HG02885 (cell line): Measurements from ENCODE around the gene TPGS2.
"Not testable (repeated sequence)": the region's sequence is repeated elsewhere in the genome, so short reads cannot be mapped to it uniquely, and the experiment has no call there.

Experiments used
- ATAC-seq: cut with Tn5 transposase; IDR thresholded peaks from one replicate; pipeline ENCODE4 v1.9.1; 2021; ENCODE audit warnings: mild to moderate bottlenecking; ENCODE audit not compliant: unreplicated experiment, poor library complexity

TPGS2 gene, protein sequence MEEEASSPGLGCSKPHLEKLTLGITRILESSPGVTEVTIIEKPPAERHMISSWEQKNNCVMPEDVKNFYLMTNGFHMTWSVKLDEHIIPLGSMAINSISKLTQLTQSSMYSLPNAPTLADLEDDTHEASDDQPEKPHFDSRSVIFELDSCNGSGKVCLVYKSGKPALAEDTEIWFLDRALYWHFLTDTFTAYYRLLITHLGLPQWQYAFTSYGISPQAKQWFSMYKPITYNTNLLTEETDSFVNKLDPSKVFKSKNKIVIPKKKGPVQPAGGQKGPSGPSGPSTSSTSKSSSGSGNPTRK

DNA sequence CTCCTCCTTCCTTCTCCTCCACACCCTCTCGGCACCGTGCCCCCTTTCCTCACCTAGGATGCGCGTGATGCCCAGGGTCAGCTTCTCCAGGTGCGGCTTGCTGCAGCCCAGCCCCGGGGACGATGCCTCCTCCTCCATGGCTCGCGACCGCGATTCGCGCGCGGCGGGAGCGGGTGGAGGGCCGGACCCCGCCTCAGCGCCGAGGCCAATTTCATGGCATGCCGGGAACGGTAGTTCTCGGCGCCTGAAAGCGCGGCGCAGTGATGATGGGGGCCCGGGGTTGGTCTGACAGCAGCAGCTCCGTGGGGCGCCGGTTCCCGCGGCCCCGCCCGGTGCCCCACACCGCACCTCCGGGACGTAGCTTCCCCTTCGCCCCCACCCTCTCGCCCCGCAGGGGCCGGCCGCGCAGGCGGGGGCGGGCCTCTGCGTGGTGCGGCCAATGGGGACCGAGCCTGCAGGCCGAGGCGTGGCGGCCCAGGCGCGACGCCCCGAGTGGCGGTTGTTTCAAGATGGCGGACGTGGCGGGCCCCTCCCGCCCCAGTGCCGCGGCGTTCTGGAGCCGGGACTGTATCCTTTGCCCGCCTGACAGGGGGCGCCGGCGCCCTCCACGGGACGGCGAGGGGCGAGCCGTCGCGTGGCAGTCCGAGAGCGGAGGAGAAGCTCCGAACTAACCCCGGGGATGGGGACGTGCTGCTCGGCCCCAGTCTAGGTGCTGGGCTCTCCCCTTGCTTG is at the start of gene TPGS2, which contains the start of gene KIAA1328:
TSS of gene TPGS2 (minus strand) at position 373 of the 732 bp plus-strand sequence. CDS start at position 138, 235 bp downstream.
TSS of gene KIAA1328 (plus strand) at position 498 of the 732 bp plus-strand sequence. CDS start at position 510, 12 bp downstream.
- peak; percentile 92 for ATAC-seq

DNA sequence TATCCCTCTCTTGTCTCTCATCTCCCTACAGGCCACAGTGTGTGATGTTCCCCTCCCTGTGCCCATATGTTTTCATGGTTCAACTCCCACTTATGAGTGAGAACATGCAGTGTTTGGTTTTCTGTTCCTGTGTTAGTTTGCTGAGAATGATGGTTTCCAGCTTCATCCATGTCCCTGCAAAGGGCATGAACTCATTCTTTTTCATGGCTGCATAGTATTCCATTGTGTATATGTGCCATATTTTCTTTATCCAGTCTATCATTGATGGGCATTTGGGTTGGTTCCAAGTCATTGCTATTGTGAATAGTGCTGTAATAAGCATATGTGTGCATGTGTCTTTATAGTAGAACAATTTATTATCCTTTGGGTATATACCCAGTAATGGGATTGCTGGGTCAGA is 45.0 kb upstream of the TPGS2 start:
- not testable (repeated sequence) for ATAC-seq

DNA sequence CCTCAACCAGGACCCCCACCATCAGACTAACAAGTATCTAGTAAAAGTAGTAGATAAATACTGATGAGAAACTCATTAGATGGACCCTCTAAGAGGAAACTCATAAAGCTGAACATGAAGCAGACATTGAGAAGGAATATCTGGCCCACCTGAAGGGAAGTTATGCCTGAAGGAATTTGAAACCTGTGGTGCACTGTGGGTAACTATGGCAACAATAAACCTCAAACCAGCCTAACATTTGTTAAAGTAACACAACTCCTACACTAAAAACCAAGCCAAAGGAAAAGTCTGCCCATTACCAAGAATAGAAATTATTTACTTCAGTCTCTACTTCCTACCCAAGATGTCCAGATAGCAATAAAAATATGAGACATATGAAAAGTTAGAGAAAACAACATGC is 43.5 kb upstream of the TPGS2 start:
- ATAC-seq: no peak

DNA sequence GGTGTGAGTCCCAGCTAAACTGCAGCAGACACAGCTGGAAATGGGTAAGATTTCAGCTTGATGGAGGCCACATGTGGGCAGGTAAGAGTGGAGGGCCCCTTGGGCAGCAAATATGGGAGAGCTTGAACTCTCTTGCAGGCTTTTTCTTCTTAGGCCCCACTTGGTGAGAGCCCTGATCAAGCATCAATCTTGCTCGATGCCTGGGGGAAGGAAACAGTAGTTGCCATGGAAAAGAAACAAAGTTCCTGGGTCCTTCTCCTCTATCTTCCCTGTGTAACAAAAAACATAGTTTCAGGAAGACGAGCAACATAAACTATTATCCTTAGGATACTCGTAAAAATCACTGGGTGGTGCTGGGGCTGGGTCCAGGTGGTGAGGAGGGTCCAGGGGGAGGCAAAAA is 43.0 kb upstream of the TPGS2 start:
- no peak for ATAC-seq

DNA sequence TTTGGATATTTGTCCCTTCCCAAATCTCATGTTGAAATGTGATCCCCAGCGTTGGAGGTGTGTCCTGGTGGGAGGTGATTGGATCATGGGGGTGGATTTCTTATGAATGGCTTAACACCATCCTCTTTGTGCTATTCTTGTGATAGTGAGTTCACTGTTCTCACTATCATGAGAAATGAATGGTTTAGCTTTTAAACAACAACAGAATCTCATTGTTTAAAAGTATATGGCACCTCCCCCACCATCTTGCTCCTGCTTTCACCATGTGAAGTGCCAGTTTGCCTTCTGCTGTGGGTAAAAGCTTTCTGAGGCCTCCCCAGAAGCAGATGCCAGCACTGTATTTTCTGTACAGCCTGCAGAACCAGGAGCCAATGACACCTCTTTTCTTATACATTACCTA is 38.3 kb upstream of the TPGS2 start:
- ATAC-seq: no peak

DNA sequence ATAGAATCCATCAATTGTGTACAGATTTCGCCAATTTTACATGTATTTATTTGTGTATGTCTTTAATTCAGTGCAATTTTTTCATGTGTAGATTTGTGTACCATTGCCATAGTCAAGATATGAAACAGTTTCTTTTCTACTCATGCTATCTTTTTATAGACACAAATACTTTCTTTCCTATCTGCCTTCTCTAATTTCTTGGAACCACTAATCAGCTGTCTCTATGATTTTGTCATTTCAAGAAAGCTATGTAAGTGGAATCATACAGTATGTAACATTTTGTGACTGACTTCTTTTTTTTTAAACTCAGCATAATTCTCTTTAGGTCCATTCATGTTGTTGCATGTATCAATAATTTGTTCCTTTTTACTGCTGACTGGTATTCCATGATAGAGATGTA is 33.4 kb upstream of the TPGS2 start:
- no peak for ATAC-seq

DNA sequence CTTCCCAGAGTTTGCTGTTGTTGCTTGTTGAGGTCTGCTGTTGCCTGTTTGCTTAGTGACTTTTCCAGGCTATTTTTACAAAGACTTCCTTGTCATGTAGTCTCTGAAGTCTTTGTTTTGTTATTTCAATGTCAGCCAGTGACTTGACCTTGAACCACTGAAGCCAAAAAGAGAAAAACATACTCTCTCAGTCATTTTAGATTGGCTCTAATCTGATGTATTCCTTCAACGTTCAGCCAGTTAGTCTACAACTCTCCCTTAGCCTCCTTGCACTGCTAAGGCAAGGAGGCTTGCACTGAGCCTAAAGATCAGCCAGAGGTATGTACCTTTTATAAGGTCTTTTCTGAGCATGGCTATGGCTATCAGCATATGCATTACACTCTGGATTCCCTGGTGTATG is 28.0 kb upstream of the TPGS2 start:
- no peak for ATAC-seq

DNA sequence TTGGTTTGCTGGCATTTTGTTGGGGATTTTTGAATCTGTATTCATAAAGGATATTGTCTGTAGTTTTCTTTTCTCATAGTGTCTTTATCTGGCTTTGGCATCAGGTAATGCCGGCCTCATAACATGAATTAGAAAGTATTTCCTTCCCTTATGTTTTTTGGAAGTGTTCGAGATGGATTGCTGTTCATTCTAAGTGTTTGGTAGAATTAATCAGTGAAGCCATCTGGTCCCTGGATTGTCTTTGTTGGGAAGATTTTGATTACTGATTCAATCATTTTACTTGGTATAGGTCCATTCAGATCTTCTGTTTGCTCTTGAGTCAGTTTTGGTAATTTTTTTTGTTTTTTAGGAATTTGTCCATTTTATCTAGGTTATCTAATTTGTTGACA is 22.4 kb upstream of the TPGS2 start:
- no peak for ATAC-seq

DNA sequence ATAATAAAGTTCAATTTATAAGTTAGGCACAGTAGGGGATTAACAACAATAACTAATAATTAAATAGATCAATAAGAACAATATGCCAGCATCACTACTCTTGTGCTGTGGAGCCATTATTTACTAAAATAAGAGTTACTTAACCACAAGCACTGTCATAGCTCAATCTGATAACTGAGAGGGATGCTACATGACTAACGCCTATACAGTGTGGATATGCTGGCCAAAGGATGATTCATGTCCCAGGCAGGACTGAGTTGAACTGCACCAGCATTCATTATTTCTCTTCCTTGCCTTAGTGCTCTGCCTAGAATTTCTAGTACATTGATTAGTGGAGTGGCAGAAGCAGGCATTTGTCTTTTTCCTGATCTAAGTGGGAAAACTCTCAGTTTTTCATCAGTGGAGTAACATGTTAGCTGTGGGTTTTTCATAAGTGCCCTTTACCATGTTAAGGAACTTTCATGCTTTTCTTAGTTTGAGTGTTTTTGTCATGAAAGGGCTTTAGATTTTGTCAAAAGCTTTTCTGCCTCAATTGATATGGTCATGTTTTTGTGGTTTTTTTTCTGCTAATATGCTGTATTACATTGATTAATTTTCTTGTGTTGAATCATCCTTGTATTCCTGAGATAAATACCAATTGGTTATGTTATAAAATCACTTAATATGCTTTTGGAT is 21.9 kb upstream of the TPGS2 start:
- no peak for ATAC-seq

DNA sequence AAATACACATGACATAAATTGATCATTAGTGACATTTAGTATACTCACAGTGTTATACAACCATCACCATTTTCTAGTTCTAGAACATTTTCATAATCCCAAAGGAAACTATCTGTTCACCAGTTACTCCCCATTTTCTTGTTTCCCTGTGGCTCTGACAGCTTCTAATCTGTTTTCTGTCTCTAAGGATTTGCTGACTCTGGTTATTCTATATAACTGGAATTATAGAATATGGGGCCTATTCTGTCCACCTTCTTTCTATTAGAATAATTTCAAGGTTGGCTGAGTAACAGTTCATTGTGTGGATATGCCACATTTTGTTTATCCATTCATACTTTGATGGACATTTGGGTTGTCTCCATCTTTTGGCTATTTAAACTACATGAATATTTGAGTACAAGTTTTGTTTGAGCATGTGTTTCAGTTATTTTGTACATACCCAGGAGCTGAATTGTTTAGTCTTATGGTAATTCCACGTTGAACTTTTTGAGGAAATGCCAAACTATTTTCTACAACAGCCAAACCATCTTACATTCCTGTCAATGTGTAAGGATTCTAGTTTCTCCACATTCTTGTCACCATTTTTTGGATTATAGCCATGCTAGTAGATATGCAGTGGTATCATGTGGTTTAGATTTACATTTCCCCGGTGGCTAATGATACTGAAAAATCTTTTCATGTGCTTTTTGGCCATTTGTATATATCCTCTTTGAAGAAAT is 20.6 kb upstream of the TPGS2 start:
- ATAC-seq: no peak

DNA sequence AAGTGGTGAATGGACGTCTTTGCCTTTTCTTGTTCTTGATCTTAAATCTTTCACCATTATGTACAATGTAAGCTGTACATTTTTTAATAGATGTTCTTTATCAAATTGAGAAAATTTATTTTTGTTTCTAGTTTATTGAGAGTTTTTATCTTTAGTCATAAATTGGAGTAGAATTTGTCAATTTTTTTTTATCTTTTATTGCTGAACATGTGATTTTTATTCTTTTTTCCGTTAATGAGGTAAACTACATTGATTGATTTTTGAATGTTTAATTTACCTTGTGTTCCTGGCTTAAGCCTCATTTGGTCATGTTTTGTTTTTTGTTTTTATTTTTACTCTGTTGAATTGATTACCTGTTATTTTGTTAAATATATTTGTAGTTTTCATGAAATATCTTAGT is 19.8 kb upstream of the TPGS2 start:
- no peak for ATAC-seq

DNA sequence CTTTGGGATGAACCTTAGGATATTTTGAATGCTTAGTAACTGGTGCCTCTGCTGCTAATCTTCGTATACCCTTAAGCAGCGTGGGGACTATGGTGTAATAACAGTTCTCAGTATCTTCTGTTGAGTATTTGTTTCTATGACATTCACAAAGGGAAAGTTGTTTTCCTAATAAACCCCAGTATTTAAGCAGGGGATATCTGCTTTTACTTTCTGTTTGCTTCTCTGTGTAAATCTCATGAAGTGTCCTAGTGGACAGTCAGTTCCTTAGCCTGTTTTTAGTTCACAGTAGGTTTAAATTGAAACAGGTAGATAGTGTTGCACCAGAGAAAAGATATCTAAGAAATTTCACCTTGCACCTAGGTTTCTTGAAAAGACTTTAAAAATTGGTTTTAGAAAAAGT is 15.0 kb upstream of the TPGS2 start:
- no peak for ATAC-seq

DNA sequence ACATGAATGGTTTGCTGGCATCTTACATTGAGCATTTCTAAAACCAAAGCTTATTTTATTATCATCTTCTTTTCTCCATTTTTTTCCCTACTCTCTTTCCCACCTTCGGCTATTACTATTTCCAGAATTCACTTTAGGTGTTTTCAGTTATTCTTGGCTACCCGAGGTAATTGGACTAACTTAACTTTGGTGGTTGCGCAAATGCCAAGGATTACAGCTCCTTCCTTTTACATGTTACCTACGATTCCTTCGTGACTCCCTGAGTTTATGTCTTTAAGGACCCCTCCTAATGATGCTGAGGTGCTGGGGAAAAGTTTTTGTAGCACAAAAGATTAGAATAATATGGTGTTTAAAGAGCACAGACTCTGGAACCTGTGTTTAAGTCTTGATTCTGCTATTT is 14.4 kb upstream of the TPGS2 start:
- ATAC-seq: no peak

DNA sequence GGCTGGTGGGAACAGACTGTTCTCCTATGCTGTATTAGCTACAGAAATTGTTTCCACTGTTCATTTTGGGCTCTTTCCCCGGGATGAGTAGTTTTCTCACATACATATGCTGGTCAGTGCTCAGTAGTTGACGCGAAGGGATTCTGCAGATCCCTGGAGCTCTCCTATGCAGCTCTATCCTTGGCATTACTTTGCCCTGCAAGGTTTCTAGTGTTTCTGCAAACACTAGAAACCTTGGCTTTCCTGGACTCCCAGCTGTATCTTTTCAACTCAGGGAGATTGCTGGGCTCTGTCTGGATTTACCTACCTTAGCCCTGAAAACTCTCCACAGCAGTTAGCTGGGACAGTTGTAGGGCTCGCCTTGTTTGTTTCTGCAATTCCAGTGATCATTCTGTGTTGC is 11.0 kb upstream of the TPGS2 start:
- no peak for ATAC-seq

DNA sequence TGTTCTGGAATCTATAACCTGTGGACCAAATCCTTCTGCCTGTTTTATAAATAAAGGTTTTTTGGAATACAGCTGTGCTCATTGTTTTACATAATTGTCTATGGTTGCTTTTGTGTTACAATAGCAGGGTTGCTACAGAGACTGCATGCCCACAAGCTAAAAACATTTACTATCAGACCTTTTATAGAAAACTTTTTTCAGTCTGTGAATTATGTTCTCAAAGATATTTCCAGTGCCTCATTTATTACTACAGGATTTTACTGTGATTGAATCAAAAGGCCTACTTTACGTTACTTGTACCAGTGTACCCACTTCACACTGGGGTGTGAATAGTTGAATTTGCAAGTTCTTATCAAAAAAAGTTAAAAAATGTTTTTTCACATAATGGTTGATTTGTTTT is 7.1 kb upstream of the TPGS2 start:
- ATAC-seq: no peak

DNA sequence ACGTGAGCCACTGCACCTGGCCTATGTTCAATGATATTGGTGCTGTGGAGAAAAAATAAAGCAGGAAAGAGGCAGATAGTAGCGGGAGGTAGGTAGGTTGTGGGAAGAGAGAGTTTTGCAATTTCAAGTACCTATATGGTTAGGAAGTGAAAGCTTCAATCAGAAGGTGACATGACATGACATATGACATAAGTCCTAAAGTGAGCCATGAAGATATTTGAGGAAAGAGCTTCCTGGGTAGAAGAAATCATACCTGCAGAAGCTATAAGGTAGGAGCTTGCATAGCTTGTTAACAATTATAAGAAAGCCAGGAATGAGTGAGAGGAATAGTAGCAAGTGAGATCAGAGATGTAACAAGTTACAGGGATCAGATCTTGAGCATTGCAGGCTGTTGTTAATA is 4.3 kb upstream of the TPGS2 start:
- no peak for ATAC-seq

DNA sequence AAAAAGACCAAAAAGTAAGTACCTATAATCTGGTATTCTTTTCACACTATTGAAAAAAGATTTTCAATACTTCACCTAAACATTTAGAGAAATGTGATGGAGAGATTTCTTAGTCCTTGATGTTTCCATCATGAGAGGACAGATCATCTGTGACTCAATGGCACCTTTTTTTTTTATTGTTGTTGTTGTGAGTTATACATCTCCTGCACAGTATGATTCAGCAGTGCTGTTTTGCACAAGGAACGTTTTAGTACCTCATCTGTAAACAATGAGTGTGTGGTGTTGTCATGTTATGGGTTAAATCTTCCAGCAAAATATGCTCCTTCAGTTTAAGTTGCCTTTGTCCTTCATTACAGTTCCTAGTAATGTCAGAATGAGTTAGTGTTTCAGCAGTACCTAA is 2.3 kb upstream of the TPGS2 start:
- no peak for ATAC-seq

DNA sequence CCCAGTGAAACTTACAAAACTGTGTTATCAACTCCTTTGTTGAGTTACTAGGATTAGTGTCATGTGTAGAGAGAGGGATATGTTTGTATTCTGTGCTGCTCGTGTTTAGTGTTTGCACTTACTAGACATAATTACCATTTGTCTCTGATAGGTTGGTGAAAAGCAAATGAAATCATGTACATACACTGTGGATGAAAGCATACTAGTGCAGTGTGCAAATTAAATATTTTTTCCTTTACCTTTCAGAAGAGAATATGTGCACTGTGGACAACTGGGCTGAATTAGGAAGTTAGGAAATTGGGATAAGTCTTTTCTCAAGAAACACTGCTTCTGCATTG is 1.3 kb upstream of the TPGS2 start:
- no peak for ATAC-seq

DNA sequence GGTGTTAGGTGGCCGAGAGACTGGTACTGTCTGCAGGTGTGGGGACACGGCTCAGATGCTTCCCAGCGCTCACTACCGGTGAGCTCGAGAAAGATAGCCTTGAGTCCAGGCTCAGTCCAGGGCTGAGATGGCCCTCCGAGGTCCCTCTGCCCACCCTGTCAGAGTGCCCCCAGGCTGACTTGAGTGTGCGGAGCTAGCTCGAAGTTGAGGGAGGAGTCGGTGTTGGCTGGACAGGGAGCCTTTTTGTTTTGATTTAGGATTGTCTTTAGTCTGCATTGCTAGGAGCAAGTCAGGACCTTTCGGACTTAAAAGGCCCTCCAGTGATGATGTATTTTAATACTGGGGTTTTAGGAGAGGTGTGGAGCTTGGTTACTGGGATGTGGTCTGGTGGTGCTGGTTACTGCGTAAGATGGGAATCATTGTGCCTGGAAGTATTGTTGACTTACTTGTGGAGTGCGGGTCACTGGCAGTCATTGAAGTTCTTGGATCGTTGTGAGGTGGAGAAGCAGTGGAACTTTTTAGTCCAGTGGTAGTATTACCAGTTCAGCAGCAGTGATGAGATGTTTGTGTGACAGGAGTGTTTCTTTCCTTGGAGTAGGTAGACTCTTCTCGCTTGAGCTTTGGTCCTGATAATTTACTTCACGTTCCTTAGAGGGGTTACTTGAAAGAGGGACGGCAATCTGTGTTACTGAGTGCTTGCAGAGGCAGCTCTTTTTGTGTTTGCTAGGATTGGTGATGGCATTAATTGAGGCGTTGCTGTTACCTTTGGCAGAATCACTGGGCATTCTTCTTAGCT is 758 bp upstream of the TPGS2 start:
- no peak for ATAC-seq

DNA sequence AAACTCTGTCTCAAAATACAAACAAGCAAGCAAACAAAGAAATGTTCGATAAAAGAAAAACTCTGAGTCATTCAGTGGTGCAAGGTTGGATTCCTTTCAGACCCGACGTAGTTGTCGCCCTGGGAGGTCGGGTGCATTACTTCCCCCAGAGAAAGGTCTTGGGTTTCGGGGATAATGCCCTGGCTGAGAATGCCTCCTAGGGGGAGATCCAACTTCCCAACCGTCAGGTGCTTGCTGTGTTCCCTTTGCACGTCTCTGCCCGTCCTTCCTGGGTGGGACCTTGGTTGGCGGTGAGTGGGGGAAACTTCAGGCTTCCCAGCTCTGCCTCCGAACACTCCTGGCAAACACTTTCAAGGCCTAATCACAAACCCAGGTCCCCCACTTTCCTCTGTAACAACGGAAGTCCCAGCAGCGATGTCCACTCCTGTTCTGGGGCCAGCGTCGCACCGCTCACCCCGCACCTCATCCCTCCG is 609 bp downstream of the TPGS2 start:
- ATAC-seq: no peak
